RWPE1 (cell line): ENCODE results near the gene PCLO.
"Not testable (repeated sequence)": the region's sequence is repeated elsewhere in the genome, so short reads cannot be mapped to it uniquely, and the experiment has no call there.

Experiments
- CTCF ChIA-PET: fragments of 350-600 bp; sonication (Branson Sonifier 250); formaldehyde crosslinking; extraction: SDS; loops from one replicate; lab custom pipeline; 2021; lab: Yijun Ruan, JAX
- POLR2A ChIA-PET: fragments of 400-600 bp; formaldehyde crosslinking; extraction: SDS; loops from one replicate; lab custom pipeline; 2020; ENCODE audit warnings: antibody characterized with exemption; ENCODE audit not compliant: low non-redundant PET; lab: Yijun Ruan, JAX
- DNase-seq: peaks from one replicate; pipeline ENCODE4 v3.0.0; 2012; ENCODE audit warnings: low spot score
- H3K27ac ChIP-seq: fragments of 450-650 bp; 2 replicates; pipeline ENCODE4 v1.5.1; 2017
- CTCF ChIP-seq: fragments of 450-650 bp; conservative IDR thresholded peaks from 2 replicates; pipeline ENCODE4 v1.5.1; 2017; ENCODE audit warnings: low read depth, mild to moderate bottlenecking

The PCLO gene

GRCh38 chr7:82904871-82905270, 257.8 kb downstream of the PCLO start:
- TF ChIP-seq CTCF = no peak
- ChIA-PET POLR2A (no interaction called here), CTCF (no interaction called here)

GRCh38 chr7:82901098-82901497, 261.6 kb downstream of the PCLO start:
- H3K27ac ChIP-seq, POLR2A ChIA-PET, DNase-seq, CTCF ChIA-PET: not testable (repeated sequence)

More at GRCh38 chr7:82904871-82905270, 257.8 kb downstream of the PCLO start:
- no peak for DNase-seq
- H3K27ac ChIP-seq = no peak overlapping the region

GRCh38 chr7:82897500-82897899, 265.2 kb downstream of the PCLO start:
- H3K27ac ChIP-seq = no peak overlapping the region
- POLR2A ChIA-PET = no interaction called here
- TF ChIP-seq CTCF = no peak
- CTCF ChIA-PET = no interaction called here
- DNase-seq = no peak

GRCh38 chr7:82894341-82894740, 268.3 kb downstream of the PCLO start:
- CTCF ChIA-PET, POLR2A ChIA-PET, H3K27ac ChIP-seq, DNase-seq: not testable (repeated sequence)

GRCh38 chr7:82886324-82886723, 276.4 kb downstream of the PCLO start:
- no peak for TF ChIP-seq CTCF
- no peak overlapping the region for H3K27ac ChIP-seq
- POLR2A ChIA-PET = no interaction called here
- DNase-seq = no peak
- CTCF ChIA-PET = no interaction called here

GRCh38 chr7:82865856-82866255, 296.8 kb downstream of the PCLO start:
- ChIA-PET CTCF (no interaction called here), POLR2A (no interaction called here)
- no peak overlapping the region for H3K27ac ChIP-seq
- TF ChIP-seq CTCF = no peak
- DNase-seq = no peak

DNA sequence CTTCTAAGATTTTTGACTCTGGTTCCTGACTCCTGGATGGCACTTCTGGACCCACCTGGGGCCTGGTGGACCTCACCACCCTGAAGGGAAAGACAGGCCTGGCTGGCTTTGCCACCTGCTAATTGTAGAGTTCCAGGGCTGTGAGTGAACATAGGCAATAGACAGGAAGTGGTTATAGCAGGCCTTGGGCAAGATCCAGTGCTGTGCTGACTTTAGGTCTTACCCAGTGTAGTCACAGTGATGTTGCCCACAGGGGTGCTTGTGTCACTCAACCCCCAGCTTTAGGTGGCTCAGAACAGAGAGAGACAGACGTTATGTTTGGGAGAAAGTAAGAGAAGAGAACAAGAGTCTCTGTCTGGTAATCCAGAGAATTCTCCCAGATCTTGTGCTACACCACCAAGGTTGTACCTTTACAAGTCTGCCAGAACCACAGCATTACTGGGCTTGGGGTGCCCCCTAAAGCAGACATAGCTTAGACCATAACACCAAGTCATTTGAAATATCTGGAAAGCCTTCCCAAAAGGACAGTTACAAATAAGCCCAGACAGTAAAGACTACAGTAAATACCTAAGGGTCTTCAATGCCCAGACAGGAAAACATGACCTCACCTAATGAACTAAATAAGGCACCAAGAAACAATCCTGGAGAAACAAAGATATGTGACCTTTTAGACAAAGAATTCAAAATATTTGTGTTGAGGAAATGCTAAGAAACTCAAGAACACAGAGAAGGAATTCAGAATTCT, 303.4 kb downstream of the PCLO start:
- POLR2A ChIA-PET = no interaction called here
- CTCF ChIA-PET = interaction anchor here (0.7 kb wide), 1 partner anchor 118 kb away, joined by 5 read pairs; no protein-coding TSS in a partner anchor
- DNase-seq = no peak
- no peak overlapping the region for H3K27ac ChIP-seq
- TF ChIP-seq CTCF = no peak

DNA sequence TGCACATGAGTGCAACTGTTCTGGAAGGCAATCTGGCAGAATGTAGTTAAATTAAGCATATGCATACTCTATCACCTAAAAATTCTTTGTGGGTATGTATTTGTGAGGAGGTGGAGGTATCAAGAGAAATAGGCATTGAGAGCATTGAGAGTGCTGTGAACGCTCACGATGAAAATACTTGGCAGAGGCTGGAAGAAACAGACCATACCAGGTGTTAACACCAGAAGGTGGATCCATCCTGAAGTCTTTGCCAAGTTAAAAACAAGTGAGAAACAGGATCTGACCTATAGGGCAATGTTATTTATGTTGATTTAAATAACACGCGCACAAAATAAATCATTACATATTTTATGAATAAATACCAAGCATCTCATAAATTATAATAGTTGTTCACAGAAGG, 311.6 kb downstream of the PCLO start:
- CTCF ChIA-PET = no interaction called here
- DNase-seq = no peak

More for the DNA sequence above, 311.6 kb downstream of the PCLO start:
- TF ChIP-seq CTCF = no peak
- H3K27ac ChIP-seq = no peak overlapping the region
- POLR2A ChIA-PET = no interaction called here
